Measurements from ENCODE around the gene DPM2.

- TF ChIP-seq EZH2 (IDR thresholded peaks at IDR 0.05; ENCODE audit: insufficient read depth, poor library complexity, severe bottlenecking): no peak
- TF ChIP-seq EZH2phosphoT487 (IDR thresholded peaks at IDR 0.05; ENCODE audit: insufficient read depth, low read depth): no peak
These were observed 33.1 kb downstream of the DPM2 start for GRCh38 chr9:127904561-127905003.
